HG03457 (cell line): ENCODE results near the gene MARF1.
"Not testable (repeated sequence)": the region's sequence is repeated elsewhere in the genome, so short reads cannot be mapped to it uniquely, and the experiment has no call there.

ENCODE experiments used
- ATAC-seq: cut with Tn5 transposase; IDR thresholded peaks from one replicate; pipeline ENCODE4 v1.9.1; 2021; ENCODE audit warnings: moderate number of reproducible peaks; ENCODE audit not compliant: unreplicated experiment

The MARF1 gene

GRCh38 chr16:15621889-15622288 is 21.1 kb downstream of the MARF1 start:
- ATAC-seq, result no peak

GRCh38 chr16:15621456-15621855 is 21.5 kb downstream of the MARF1 start:
- ATAC-seq, result no peak

GRCh38 chr16:15620611-15621195 is 22.3 kb downstream of the MARF1 start:
- ATAC-seq, result no peak

DNA sequence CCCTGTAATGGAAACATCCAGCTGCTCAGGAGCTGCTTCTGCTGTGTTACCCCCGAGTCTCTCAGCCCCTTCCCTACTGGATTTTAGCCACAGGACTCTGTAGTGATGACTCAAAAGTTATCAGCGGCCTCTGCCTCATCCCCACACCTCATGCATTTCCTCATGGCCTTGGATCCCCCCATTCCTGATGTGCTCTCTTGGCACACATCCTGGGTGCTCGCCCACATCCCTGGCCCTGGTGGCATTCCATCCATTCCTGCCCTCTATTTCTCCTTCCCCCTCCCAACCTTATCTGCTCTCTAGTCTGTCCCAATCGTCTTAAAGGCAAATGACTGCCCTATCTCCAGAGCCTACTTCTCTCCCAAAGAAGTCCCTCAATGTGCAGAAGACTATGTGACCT is 24.6 kb downstream of the MARF1 start:
- no peak for ATAC-seq

DNA sequence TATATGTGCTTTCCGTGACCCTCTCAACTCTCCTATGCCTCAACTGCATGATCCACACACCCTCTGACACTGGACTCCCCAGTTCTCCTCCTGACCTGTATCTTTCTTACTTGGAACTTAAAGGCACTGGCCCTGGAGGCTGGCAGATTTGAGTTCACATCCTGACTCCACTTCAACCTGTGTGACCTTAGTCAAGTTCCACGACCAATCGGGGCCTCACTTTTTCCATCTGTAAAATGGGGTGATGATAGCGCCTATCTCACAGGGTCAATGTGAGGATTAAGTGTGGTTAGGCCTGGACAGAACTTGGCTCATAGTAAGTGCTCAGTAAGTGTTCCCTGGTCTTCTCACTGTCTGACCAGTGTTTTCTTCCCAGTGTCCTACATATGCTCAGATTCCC is 25.1 kb downstream of the MARF1 start:
- ATAC-seq, result no peak

GRCh38 chr16:15616475-15617165 is 26.3 kb downstream of the MARF1 start:
- ATAC-seq, result no peak

DNA sequence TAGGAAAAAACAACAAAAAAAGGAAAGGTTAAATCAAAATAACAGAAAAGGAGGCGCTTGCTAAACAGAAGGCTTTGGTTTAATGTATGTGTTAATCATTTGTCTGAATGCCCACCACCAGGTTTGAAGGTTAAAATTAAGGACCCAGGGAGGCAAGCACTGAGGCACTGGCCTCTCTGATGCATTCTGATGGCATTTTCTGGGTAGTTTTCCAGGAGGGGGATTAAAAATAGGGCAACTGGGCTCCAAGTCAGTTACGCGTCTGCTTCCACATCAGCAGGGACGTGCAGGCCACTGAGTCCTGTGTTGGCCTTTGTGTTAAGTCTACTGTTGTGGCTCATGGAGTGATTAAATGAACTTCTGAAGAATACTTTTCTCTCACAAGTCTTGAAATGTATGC is 26.9 kb downstream of the MARF1 start:
- ATAC-seq, result no peak

GRCh38 chr16:15613676-15614075 is 29.3 kb downstream of the MARF1 start:
- ATAC-seq, result no peak

DNA sequence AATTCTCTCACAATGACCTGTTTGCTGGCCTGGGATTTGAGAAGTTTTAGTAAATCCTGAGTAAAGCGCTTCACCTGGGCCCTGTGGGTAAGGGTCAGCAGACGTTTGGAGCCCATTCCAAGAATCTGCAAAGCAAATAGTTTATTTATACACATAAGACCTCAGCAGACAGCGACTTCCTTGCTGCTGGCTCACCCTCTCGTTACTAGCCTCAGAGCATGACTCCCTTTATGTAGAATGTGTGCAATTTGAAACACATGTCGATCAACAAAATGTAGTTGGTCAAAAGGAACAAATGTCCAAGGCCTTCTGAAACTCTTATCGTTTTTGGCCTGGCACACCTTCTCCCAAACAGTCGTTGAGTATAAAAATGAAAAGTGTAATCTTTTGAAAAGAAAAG is 31.3 kb downstream of the MARF1 start:
- ATAC-seq, result no peak

GRCh38 chr16:15610369-15610871 is 32.5 kb downstream of the MARF1 start:
- no peak for ATAC-seq

- no peak for ATAC-seq
These were observed 33.7 kb downstream of the MARF1 start for GRCh38 chr16:15609286-15609649.

GRCh38 chr16:15608398-15609285 is 34.3 kb downstream of the MARF1 start:
- ATAC-seq, result no peak

DNA sequence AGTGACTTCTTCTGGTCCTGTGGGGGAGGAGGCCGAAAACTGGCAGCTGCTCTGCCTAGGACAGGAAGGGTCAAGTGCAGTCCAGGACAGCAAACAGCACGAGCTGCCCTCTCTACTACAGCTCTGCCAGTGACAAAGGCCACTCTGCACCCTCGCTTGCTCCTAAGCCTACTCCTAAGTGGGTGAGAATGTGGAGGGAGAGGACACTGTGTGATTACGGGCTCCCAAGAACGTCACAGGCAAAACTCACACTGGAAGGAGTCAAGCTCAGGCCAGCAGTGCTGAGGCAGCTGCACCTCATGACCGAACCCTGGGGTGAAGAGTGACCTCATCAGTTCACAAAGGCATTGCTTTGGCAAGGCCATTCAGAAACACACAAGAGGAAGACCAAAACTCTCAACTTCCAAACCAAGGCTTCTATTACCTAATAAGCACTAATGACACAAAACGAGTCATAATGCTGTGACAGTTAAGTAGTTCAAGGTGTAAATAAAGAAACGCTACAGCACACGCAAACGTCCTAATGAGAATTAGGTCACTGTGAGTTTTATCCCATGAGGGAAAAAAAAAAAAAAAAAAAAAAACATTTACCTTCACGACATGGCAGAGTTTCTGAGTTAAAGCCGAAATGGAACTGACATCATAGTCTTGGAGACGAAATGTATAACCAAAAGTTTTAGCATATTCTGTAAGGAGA is 35.1 kb downstream of the MARF1 start:
- no peak for ATAC-seq

DNA sequence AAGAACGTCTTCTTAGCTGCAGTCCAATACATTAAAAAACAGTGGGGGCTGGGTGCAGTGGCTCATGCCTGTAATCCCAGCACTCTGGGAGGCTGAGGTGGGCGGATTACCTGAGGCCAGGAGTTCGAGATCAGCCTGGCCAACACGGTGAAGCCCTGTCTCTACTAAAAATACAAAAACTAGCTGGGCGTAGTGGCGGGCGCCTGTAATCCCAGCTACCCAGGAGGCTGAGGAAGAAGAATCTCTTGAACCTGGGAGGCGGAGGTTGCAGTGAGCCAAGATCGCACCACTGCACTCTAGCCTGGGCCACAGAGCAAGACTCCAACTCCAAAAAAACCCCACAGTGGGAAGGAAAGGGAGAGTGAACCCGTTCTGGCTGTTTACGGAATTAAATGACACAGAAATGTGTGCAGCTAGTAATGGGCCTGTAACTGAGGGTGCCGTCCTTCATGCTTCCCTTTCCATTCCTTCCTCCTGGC is 35.7 kb downstream of the MARF1 start:
- ATAC-seq, result not testable (repeated sequence)

DNA sequence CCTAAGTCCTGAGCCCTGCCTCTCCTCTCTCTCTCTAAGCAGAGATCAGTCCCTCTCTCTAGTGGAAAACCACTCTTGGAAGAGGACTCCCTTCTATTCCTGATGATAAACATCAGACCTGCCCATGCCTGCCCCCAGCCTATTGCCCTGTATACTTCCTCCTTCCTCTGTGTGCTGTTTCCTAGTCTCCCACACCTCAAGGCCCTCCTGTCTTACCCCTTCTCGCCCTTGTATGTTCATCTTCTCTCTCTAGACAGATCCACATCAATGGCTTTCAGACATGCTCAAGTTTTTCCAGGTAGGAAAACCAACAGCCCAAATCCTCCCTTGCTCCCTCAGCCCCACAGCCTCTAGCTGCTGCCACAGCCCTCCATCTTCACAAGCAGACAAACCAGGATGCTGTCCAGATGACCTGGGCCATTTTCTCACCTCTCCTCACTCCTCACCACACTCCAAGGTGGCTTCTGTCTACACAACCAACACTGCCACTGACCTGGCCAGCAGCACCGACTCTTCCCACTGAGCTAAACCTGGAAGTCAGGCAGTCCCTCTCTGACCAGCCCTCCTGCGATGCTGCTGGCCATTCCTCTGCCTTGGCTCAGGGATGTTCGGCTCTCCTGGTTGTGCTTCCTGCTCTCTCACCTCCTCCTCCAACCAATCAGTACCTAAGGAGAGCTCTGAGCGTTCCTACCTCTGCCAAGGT is 36.3 kb downstream of the MARF1 start:
- no peak for ATAC-seq

DNA sequence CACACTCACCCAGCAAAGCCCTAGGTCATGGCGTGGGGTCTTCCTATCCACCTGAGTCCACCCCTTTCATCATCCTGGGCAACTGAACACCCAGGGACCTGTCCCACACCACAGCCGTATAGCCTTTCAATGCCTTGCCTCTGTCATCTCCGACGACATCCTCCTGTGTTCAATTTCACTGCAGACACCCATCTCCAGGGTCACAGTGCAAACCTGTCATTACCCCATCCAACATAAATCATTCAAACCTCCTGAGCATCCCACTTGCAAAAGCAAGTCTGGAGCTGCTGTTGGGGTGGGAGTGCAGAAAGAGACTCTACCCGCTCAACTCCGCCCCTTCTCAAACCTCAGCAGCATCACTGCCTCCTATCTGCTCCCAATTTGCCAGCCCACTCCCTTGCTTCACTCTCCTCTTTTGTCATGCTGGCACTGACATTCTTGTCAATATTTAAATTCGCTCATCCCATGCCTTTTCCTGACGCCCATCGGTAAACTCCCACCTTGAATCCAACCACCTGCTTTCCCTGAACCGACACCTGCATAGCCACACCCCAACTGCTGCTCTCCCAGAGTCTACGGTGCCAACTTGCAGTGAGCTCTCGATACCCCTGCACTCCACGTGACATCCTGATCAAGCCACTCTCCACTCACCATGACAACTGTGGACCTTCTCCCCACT is 37.0 kb downstream of the MARF1 start:
- ATAC-seq, result no peak

- ATAC-seq, result no peak
These were observed 38.2 kb downstream of the MARF1 start for GRCh38 chr16:15604460-15605440.

DNA sequence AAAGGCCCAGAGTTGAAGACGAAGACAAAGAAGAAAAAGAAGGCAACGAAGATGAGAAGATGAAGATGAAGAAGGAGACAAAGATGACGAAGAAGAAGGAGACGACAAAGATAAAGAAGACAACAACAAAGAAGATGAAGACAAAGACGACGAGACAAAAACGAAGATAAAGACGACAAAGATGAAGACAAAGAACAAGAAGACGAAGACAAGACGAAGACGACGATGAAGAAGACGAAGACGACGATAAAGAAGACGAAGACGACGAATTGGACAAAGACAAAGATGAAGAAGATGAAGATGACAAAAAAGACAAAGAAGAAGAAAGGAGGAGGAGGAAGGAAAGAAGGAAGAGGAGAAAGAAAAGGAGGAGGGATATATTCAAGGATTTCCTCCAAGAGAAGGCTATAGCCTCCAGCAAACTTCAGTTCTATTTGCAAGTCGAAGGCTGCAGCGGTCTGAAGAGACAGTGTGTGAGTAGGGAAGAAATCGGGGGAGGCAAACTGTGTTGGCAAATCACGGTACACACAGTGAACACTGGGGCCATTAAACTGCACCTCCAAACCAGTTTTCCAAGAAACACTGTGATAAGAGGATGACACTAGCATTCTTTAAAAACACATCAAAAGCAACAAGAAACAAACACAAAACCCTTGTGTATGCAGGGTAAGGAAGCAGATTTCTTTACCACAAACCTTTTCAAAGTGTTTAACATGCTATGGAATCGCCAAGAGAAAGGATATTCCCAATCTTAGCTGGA is 40.5 kb downstream of the MARF1 start:
- ATAC-seq, result no peak
